ENCODE results near the gene C2CD5.

Gene C2CD5

GRCh38 chr12:22543246-22544037 is 900 bp downstream of the C2CD5 start:
- CTCF ChIA-PET = interaction anchor here (0.5 kb wide), 1 partner anchor 863 kb away, joined by 3 read pairs; no protein-coding TSS in a partner anchor
- H3K27me3 ChIP-seq (replicated peaks in 2 of 5; ENCODE audit: control insufficient read depth in 4 of 5, insufficient read depth in 5 of 5, low read length in 4 of 5) = no peaks in the 10 kb centered on the region
- DNase-seq = peak; percentile 29 to 75 (median 61)
- peak overlapping the region; percentile 48 to 84 for H3K27ac ChIP-seq (ENCODE audit: insufficient read depth in 1 of 2, low read depth in 1 of 2, low read length in 2 of 2, poor library complexity in 1 of 2, severe bottlenecking in 2 of 2)
- POLR2A ChIA-PET = interaction anchor here (0.5 kb wide), 1 partner anchor 78 kb away, joined by 3 read pairs; no protein-coding TSS in a partner anchor
- H3K4me3 ChIP-seq (ENCODE audit: control insufficient read depth in 1 of 7, extremely low read depth in 1 of 7, insufficient read depth in 4 of 7, low read depth in 2 of 7, low read length in 6 of 7) = peak overlapping the region; percentile 85 to 93 (median 87)
- no peaks in the 10 kb centered on the region for H3K36me3 ChIP-seq (ENCODE audit: control insufficient read depth in 4 of 4, insufficient read depth in 4 of 4, low read length in 3 of 4)
- H3K9me3 ChIP-seq (ENCODE audit: control extremely low read depth in 1 of 5, control insufficient read depth in 4 of 5, insufficient read depth in 2 of 5, low read depth in 1 of 5, low read length in 4 of 5) = peaks cover 0 to 3% (median 0%) of the 10 kb centered on the region in 5 experiments
- WGBS (ENCODE audit: insufficient coverage) = 4% methylated on average over 24 of the region's 28 CpGs
- H3K4me1 ChIP-seq (ENCODE audit: control extremely low read depth in 1 of 4, control insufficient read depth in 4 of 4, insufficient read depth in 4 of 4, low read length in 3 of 4) = peaks cover 17 to 43% (median 30%) of the 10 kb centered on the region in 4 experiments

DNA sequence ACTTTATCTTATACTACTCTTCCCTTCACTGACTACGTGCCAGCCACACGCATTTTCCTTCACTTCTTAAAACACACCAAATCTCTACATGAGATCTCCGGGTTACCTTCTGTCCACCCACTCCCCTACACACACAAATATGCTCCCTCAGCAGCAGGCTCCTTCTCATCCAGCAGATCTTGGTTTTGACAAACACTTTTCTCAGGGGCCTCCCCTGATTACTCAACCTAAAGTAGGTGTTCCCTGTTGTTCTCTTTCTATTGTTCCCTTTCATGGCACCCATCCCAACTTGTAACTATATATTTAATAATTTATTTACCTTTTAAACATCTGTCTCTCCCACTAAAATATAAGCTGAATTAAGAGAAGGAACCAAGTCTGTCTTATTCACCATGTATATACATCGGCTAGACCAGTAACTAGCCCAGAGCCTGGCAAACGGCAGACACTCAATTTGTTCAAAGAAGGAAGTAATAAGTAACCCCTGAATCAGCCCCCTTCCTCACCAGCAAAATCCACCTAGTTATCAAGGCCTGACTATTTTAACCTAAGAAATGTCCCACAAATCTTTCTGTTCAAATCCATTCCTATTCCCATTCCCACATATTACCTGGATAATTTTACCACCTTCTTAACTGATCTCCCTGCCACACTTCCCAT is 2.7 kb downstream of the C2CD5 start:
- H3K27me3 ChIP-seq (replicated peaks in 2 of 5; ENCODE audit: control insufficient read depth in 4 of 5, insufficient read depth in 5 of 5, low read length in 4 of 5) = no peaks in the 10 kb centered on the region
- POLR2A ChIA-PET = no interaction called here
- WGBS (ENCODE audit: insufficient coverage) = 58% methylated on average over 4 of the region's 5 CpGs
- no peaks in the 10 kb centered on the region for H3K36me3 ChIP-seq (ENCODE audit: control insufficient read depth in 4 of 4, insufficient read depth in 4 of 4, low read length in 3 of 4)
- DNase-seq = peak in 2 of 3 donors; percentile 36 to 48
- H3K4me1 ChIP-seq (ENCODE audit: control extremely low read depth in 1 of 4, control insufficient read depth in 4 of 4, insufficient read depth in 4 of 4, low read length in 3 of 4) = peaks cover 17 to 44% (median 30%) of the 10 kb centered on the region in 4 experiments
- CTCF ChIA-PET = no interaction called here
- peaks cover 0 to 3% (median 0%) of the 10 kb centered on the region in 5 experiments for H3K9me3 ChIP-seq (ENCODE audit: control extremely low read depth in 1 of 5, control insufficient read depth in 4 of 5, insufficient read depth in 2 of 5, low read depth in 1 of 5, low read length in 4 of 5)
- no peak overlapping the region for H3K27ac ChIP-seq (ENCODE audit: insufficient read depth in 1 of 2, low read depth in 1 of 2, low read length in 2 of 2, poor library complexity in 1 of 2, severe bottlenecking in 2 of 2)
- peak overlapping the region in 1 of 7 experiments; percentile 93 for H3K4me3 ChIP-seq (ENCODE audit: control insufficient read depth in 1 of 7, extremely low read depth in 1 of 7, insufficient read depth in 4 of 7, low read depth in 2 of 7, low read length in 6 of 7)

- Histone ChIP-seq H3K4me1 (ENCODE audit: control extremely low read depth in 1 of 4, control insufficient read depth in 4 of 4, insufficient read depth in 4 of 4, low read length in 3 of 4) (peaks cover 17 to 40% (median 30%) of the 10 kb centered on the region in 4 experiments), H3K4me3 (ENCODE audit: control insufficient read depth in 1 of 7, extremely low read depth in 1 of 7, insufficient read depth in 4 of 7, low read depth in 2 of 7, low read length in 6 of 7) (no peak overlapping the region)
- CTCF ChIA-PET = interaction anchor here (2.3 kb wide), 1 partner anchor 10 kb away, joined by 11 read pairs; no protein-coding TSS in a partner anchor
Measured at GRCh38 chr12:22539055-22539454, 5.3 kb downstream of the C2CD5 start.

DNA sequence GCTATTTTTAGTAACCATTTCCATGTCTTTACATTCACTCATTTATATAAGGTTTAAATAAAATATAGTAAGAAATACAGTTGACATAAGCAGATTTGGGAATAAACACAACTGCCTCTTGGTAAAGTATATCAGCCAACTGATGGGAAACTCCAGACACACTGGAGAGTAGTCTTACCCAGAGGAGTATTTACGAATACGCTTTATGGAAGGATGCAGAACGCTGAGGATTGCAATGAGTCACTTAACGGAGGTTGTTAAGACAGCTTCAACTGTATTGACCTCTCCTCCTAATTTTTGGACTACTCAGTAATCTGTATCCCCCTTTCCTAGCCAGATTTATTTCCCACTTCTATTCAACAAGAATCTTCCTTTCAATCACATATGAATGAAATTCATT is 6.0 kb downstream of the C2CD5 start:
- peaks cover 0 to 5% (median 0%) of the 10 kb centered on the region in 5 experiments for H3K9me3 ChIP-seq (ENCODE audit: control extremely low read depth in 1 of 5, control insufficient read depth in 4 of 5, insufficient read depth in 2 of 5, low read depth in 1 of 5, low read length in 4 of 5)
- no peaks in the 10 kb centered on the region for H3K27me3 ChIP-seq (replicated peaks in 2 of 5; ENCODE audit: control insufficient read depth in 4 of 5, insufficient read depth in 5 of 5, low read length in 4 of 5)
- H3K36me3 ChIP-seq (ENCODE audit: control insufficient read depth in 4 of 4, insufficient read depth in 4 of 4, low read length in 3 of 4) = peaks cover 0 to 5% (median 2%) of the 10 kb centered on the region in 4 experiments
- CTCF ChIA-PET = interaction anchor here (0.5 to 2.3 kb wide), 2 partner anchors 9 to 858 kb away, joined by 3 to 11 read pairs; no protein-coding TSS in a partner anchor
- 100% methylated on average over 4 of the region's 4 CpGs for WGBS (ENCODE audit: insufficient coverage)
- POLR2A ChIA-PET = no interaction called here
- DNase-seq = no peak
- peaks cover 11 to 35% (median 27%) of the 10 kb centered on the region in 4 experiments for H3K4me1 ChIP-seq (ENCODE audit: control extremely low read depth in 1 of 4, control insufficient read depth in 4 of 4, insufficient read depth in 4 of 4, low read length in 3 of 4)
- H3K4me3 ChIP-seq (ENCODE audit: control insufficient read depth in 1 of 7, extremely low read depth in 1 of 7, insufficient read depth in 4 of 7, low read depth in 2 of 7, low read length in 6 of 7) = no peak overlapping the region
- no peak overlapping the region for H3K27ac ChIP-seq (ENCODE audit: insufficient read depth in 1 of 2, low read depth in 1 of 2, low read length in 2 of 2, poor library complexity in 1 of 2, severe bottlenecking in 2 of 2)

More at GRCh38 chr12:22539055-22539454, 5.3 kb downstream of the C2CD5 start:
- POLR2A ChIA-PET = no interaction called here
- Histone ChIP-seq H3K36me3 (ENCODE audit: control insufficient read depth in 4 of 4, insufficient read depth in 4 of 4, low read length in 3 of 4) (no peaks in the 10 kb centered on the region), H3K9me3 (ENCODE audit: control extremely low read depth in 1 of 5, control insufficient read depth in 4 of 5, insufficient read depth in 2 of 5, low read depth in 1 of 5, low read length in 4 of 5) (peaks cover 0 to 3% (median 0%) of the 10 kb centered on the region in 5 experiments), H3K27ac (ENCODE audit: insufficient read depth in 1 of 2, low read depth in 1 of 2, low read length in 2 of 2, poor library complexity in 1 of 2, severe bottlenecking in 2 of 2) (no peak overlapping the region), H3K27me3 (replicated peaks in 2 of 5; ENCODE audit: control insufficient read depth in 4 of 5, insufficient read depth in 5 of 5, low read length in 4 of 5) (no peaks in the 10 kb centered on the region)
- peak; percentile 64 to 93 (median 89) for DNase-seq

DNA sequence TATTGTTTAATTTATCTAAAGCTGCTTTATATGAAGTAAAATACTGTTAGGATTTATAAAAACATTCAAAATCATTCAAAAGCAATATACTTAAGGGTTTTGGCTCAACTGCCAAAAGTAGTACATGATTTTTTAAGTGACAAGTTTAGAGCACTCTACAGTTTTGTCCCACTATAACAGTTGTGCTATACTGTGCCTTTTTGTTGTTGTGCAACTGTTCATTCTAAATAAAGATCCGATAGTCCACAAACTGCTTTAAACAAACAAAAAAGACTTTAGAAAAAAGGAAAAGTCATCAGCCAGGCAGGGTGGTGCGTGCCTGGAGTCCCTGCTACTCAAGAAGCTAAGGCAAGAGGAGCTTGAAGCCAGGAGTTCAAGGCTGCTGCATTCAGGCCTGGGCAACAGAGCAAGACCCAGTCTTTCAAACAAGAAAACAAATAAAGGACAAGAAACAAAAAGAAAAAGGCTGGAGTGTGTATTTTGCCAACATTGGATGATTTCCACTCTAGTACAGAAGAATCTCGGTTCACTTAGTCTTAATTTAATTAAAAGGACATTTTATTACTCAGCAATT is 7.3 kb downstream of the C2CD5 start:
- CTCF ChIA-PET = no interaction called here
- Histone ChIP-seq H3K27ac (ENCODE audit: insufficient read depth in 1 of 2, low read depth in 1 of 2, low read length in 2 of 2, poor library complexity in 1 of 2, severe bottlenecking in 2 of 2) (no peak overlapping the region), H3K36me3 (ENCODE audit: control insufficient read depth in 4 of 4, insufficient read depth in 4 of 4, low read length in 3 of 4) (peaks cover 3 to 18% (median 9%) of the 10 kb centered on the region in 4 experiments), H3K4me1 (ENCODE audit: control extremely low read depth in 1 of 4, control insufficient read depth in 4 of 4, insufficient read depth in 4 of 4, low read length in 3 of 4) (peaks cover 4 to 23% (median 15%) of the 10 kb centered on the region in 4 experiments), H3K4me3 (ENCODE audit: control insufficient read depth in 1 of 7, extremely low read depth in 1 of 7, insufficient read depth in 4 of 7, low read depth in 2 of 7, low read length in 6 of 7) (no peak overlapping the region), H3K9me3 (ENCODE audit: control extremely low read depth in 1 of 5, control insufficient read depth in 4 of 5, insufficient read depth in 2 of 5, low read depth in 1 of 5, low read length in 4 of 5) (peaks cover 0 to 6% (median 0%) of the 10 kb centered on the region in 5 experiments), H3K27me3 (replicated peaks in 2 of 5; ENCODE audit: control insufficient read depth in 4 of 5, insufficient read depth in 5 of 5, low read length in 4 of 5) (no peaks in the 10 kb centered on the region)
- whole genome bisulfite sequencing (ENCODE audit: insufficient coverage) = 100% methylated on average over 1 of the region's 3 CpGs
- DNase-seq = no peak
- POLR2A ChIA-PET = no interaction called here

GRCh38 chr12:22536346-22536945 is 7.9 kb downstream of the C2CD5 start:
- ChIA-PET POLR2A (no interaction called here), CTCF (interaction anchor here (0.6 kb wide), 1 partner anchor 142 kb away, joined by 3 read pairs; no protein-coding TSS in a partner anchor)
- Histone ChIP-seq H3K4me3 (ENCODE audit: control insufficient read depth in 1 of 7, extremely low read depth in 1 of 7, insufficient read depth in 4 of 7, low read depth in 2 of 7, low read length in 6 of 7) (no peak overlapping the region), H3K4me1 (ENCODE audit: control extremely low read depth in 1 of 4, control insufficient read depth in 4 of 4, insufficient read depth in 4 of 4, low read length in 3 of 4) (peaks cover 0 to 17% (median 9%) of the 10 kb centered on the region in 4 experiments), H3K36me3 (ENCODE audit: control insufficient read depth in 4 of 4, insufficient read depth in 4 of 4, low read length in 3 of 4) (peaks cover 4 to 24% (median 13%) of the 10 kb centered on the region in 4 experiments), H3K27ac (ENCODE audit: insufficient read depth in 1 of 2, low read depth in 1 of 2, low read length in 2 of 2, poor library complexity in 1 of 2, severe bottlenecking in 2 of 2) (no peak overlapping the region), H3K9me3 (ENCODE audit: control extremely low read depth in 1 of 5, control insufficient read depth in 4 of 5, insufficient read depth in 2 of 5, low read depth in 1 of 5, low read length in 4 of 5) (peaks cover 0 to 10% (median under 1%) of the 10 kb centered on the region in 5 experiments), H3K27me3 (replicated peaks in 2 of 5; ENCODE audit: control insufficient read depth in 4 of 5, insufficient read depth in 5 of 5, low read length in 4 of 5) (no peaks in the 10 kb centered on the region)
- no CpG with 5 or more reads among the region's 2 CpGs for WGBS (ENCODE audit: insufficient coverage)
- no peak for DNase-seq
